IMR-90 (cell line): ENCODE data around the gene MB21D2. TPM values are rescaled to one million over a fixed set of nuclear protein-coding genes. Genes with fewer than 3 reads are reported as not detected.

Source experiments
- ATAC-seq: fragments of 200-7000 bp; cut with Tn5 transposase; 2 replicates; pipeline ENCODE4 v1.9.1; 2020; ENCODE audit warnings: low read depth, mild to moderate bottlenecking, moderate library complexity
- BruUV-seq: library from RNA; stranded (reverse); fragments of 400-500 nt; replicated peaks from 2 replicates; lab custom pipeline; 2021; lab: Mats Ljungman, UMichigan
- CTCF ChIA-PET: fragments of 300-600 bp; formaldehyde crosslinking; extraction: SDS; loops from one replicate; lab custom pipeline; 2021; ENCODE audit warnings: antibody characterized with exemption; lab: Yijun Ruan, JAX
- POLR2A ChIA-PET: fragments of 300-600 bp; sonication (Branson Sonifier 250); formaldehyde crosslinking; loops from one replicate; lab custom pipeline; 2022; ENCODE audit warnings: antibody characterized with exemption; ENCODE audit not compliant: unreplicated experiment; lab: Charles Lee
- DNase-seq: peaks from one replicate; pipeline ENCODE4 v3.0.0; 2013
- H2AFZ ChIP-seq: replicated peaks from 2 replicates; pipeline ENCODE3; 2013; ENCODE audit warnings: low read length, mild to moderate bottlenecking; ENCODE audit not compliant: poor library complexity
- H2AK5ac ChIP-seq: 2 replicates; pipeline ENCODE4 v1.6.1; 2013; ENCODE audit warnings: low read depth, low read length, inconsistent platforms
- H2AK9ac ChIP-seq: replicated peaks from 2 replicates; pipeline ENCODE3; 2013; ENCODE audit warnings: mild to moderate bottlenecking, low read depth, low read length, moderate library complexity; ENCODE audit not compliant: poor library complexity
- H2BK120ac ChIP-seq: 2 replicates; pipeline ENCODE4 v1.6.1; 2013; ENCODE audit warnings: low read depth, low read length, inconsistent platforms
- H2BK15ac ChIP-seq: 3 replicates; pipeline ENCODE4 v1.6.1; 2013; ENCODE audit warnings: low read depth, low read length, inconsistent platforms
- H2BK20ac ChIP-seq: 2 replicates; pipeline ENCODE4 v1.6.1; 2013; ENCODE audit warnings: low read depth, mild to moderate bottlenecking, inconsistent platforms, low read length, moderate library complexity
- H2BK5ac ChIP-seq: 2 replicates; pipeline ENCODE4 v1.6.1; 2013; ENCODE audit warnings: mild to moderate bottlenecking, low read depth, low read length, inconsistent platforms; ENCODE audit not compliant: poor library complexity, severe bottlenecking
- H3K14ac ChIP-seq: replicated peaks from 2 replicates; pipeline ENCODE4 v1.6.1; 2013; ENCODE audit warnings: low read depth, low read length, inconsistent platforms
- H3K18ac ChIP-seq: 2 replicates; pipeline ENCODE4 v1.6.1; 2013; ENCODE audit warnings: low read depth, low read length, control low read depth
- H3K23ac ChIP-seq: 2 replicates; pipeline ENCODE4 v1.6.1; 2013; ENCODE audit warnings: low read depth, low read length, inconsistent platforms
- H3K27ac ChIP-seq: 2 replicates; pipeline ENCODE4 v1.5.1; 2013; ENCODE audit warnings: mild to moderate bottlenecking, control low read depth, low read length; ENCODE audit not compliant: insufficient read depth
- H3K27me3 ChIP-seq: 2 replicates; pipeline ENCODE4 v1.6.1; 2013; ENCODE audit warnings: low read length; ENCODE audit not compliant: control insufficient read depth, insufficient read depth
- H3K36me3 ChIP-seq: 2 replicates; pipeline ENCODE4 v1.6.1; 2013; ENCODE audit warnings: low read length, mixed read lengths; ENCODE audit not compliant: control insufficient read depth, insufficient read depth
- H3K4ac ChIP-seq: 2 replicates; pipeline ENCODE4 v1.6.1; 2013; ENCODE audit warnings: low read depth, low read length, inconsistent platforms
- H3K4me1 ChIP-seq: 2 replicates; pipeline ENCODE4 v1.6.1; 2013; ENCODE audit warnings: low read length, mixed read lengths; ENCODE audit not compliant: control insufficient read depth, insufficient read depth
- H3K4me2 ChIP-seq: 2 replicates; pipeline ENCODE4 v1.6.1; 2013; ENCODE audit warnings: low read depth, mild to moderate bottlenecking, control low read depth, low read length, moderate library complexity
- H3K4me3 ChIP-seq: 2 replicates; pipeline ENCODE4 v1.5.1; 2013; ENCODE audit warnings: low read depth, mild to moderate bottlenecking, control low read depth, low read length, moderate library complexity; ENCODE audit not compliant: insufficient read depth
- H3K56ac ChIP-seq: 2 replicates; pipeline ENCODE4 v1.6.1; 2013; ENCODE audit warnings: low read length, inconsistent platforms; ENCODE audit not compliant: insufficient read depth; ENCODE audit errors: extremely low read depth
- H3K79me1 ChIP-seq, 2 experiments: 2 replicates each; pipeline ENCODE4 v1.6.1; 2013; ENCODE audit warnings: low read length in 2 of 2, inconsistent platforms in 1 of 2, low read depth in 1 of 2
- H3K9ac ChIP-seq: 2 replicates; pipeline ENCODE4 v1.6.1; 2013; ENCODE audit warnings: low read depth, low read length, control low read depth
- H3K9me1 ChIP-seq: 2 replicates; pipeline ENCODE4 v1.6.1; 2013; ENCODE audit warnings: low read length, inconsistent platforms; ENCODE audit not compliant: insufficient read depth
- H3K9me3 ChIP-seq: 2 replicates; pipeline ENCODE4 v1.6.1; 2013; ENCODE audit warnings: low read length; ENCODE audit not compliant: control insufficient read depth, insufficient read depth
- H4K20me1 ChIP-seq: 2 replicates; pipeline ENCODE4 v1.6.1; 2013; ENCODE audit warnings: low read length, inconsistent platforms; ENCODE audit not compliant: insufficient read depth
- H4K5ac ChIP-seq: 2 replicates; pipeline ENCODE4 v1.6.1; 2013; ENCODE audit warnings: mild to moderate bottlenecking, low read depth, low read length, control low read depth
- H4K8ac ChIP-seq, 2 experiments: 2 replicates each; pipeline ENCODE4 v1.6.1; 2013; ENCODE audit warnings: low read depth in 2 of 2, low read length in 2 of 2, control low read depth in 1 of 2, inconsistent platforms in 1 of 2
- H4K91ac ChIP-seq: 2 replicates; pipeline ENCODE4 v1.6.1; 2013; ENCODE audit warnings: low read depth, low read length, inconsistent platforms; ENCODE audit not compliant: insufficient read depth
- BHLHE40 ChIP-seq: fragments of 150-350 bp; IDR thresholded peaks from 2 replicates; pipeline ENCODE4 v1.6.1; 2016; ENCODE audit warnings: mild to moderate bottlenecking, low read depth, low read length
- CEBPB ChIP-seq: IDR thresholded peaks from 2 replicates; pipeline ENCODE4 v1.6.1; 2012; ENCODE audit warnings: low read depth, low read length, improper control_type of control experiment
- CHD1 ChIP-seq: IDR thresholded peaks from 2 replicates; pipeline ENCODE4 v1.6.1; 2012; ENCODE audit warnings: low read depth, low read length, improper control_type of control experiment
- CTCF ChIP-seq: conservative IDR thresholded peaks from 2 replicates; pipeline ENCODE4 v1.5.1; 2012; ENCODE audit warnings: mild to moderate bottlenecking, low read depth, low read length, improper control_type of control experiment
- ELK1 ChIP-seq: fragments of 150-350 bp; IDR thresholded peaks from 2 replicates; pipeline ENCODE4 v1.6.1; 2016; ENCODE audit warnings: low read depth, mild to moderate bottlenecking, low read length, moderate library complexity, borderline replicate concordance
- FOS ChIP-seq: fragments of 150-350 bp; IDR thresholded peaks from 2 replicates; pipeline ENCODE4 v1.6.1; 2016; ENCODE audit warnings: low read depth, low read length
- MAFK ChIP-seq: IDR thresholded peaks from 2 replicates; pipeline ENCODE4 v1.6.1; 2012; ENCODE audit warnings: low read depth, low read length, improper control_type of control experiment
- MAZ ChIP-seq: IDR thresholded peaks from 2 replicates; pipeline ENCODE4 v1.6.1; 2012; ENCODE audit warnings: low read depth, mild to moderate bottlenecking, low read length, improper control_type of control experiment, moderate library complexity, borderline replicate concordance
- MXI1 ChIP-seq: IDR thresholded peaks from 2 replicates; pipeline ENCODE4 v1.6.1; 2012; ENCODE audit warnings: low read depth, mild to moderate bottlenecking, low read length, moderate library complexity, borderline replicate concordance
- NFE2L2 ChIP-seq: fragments of 150-350 bp; IDR thresholded peaks from 2 replicates; pipeline ENCODE4 v1.6.1; 2016; ENCODE audit warnings: low read depth, mild to moderate bottlenecking, low read length
- POLR2A ChIP-seq: IDR thresholded peaks from 2 replicates; pipeline ENCODE4 v1.6.1; 2012; ENCODE audit warnings: mild to moderate bottlenecking, low read depth, low read length
- RAD21 ChIP-seq: IDR thresholded peaks from 2 replicates; pipeline ENCODE4 v1.6.1; 2012; ENCODE audit warnings: low read length, improper control_type of control experiment
- RCOR1 ChIP-seq: IDR thresholded peaks from 2 replicates; pipeline ENCODE4 v1.6.1; 2012; ENCODE audit warnings: mild to moderate bottlenecking, low read length, improper control_type of control experiment; ENCODE audit not compliant: insufficient replicate concordance
- RFX5 ChIP-seq: IDR thresholded peaks from 2 replicates; pipeline ENCODE4 v1.8.0; 2012; ENCODE audit warnings: low read depth, mild to moderate bottlenecking, low read length, moderate library complexity
- SMC3 ChIP-seq: fragments of 150-350 bp; IDR thresholded peaks from 2 replicates; pipeline ENCODE4 v1.6.1; 2016; ENCODE audit warnings: low read depth, mild to moderate bottlenecking, antibody characterized with exemption, low read length, moderate library complexity
- USF2 ChIP-seq: fragments of 150-350 bp; IDR thresholded peaks from 2 replicates; pipeline ENCODE4 v1.6.1; 2017; ENCODE audit warnings: mild to moderate bottlenecking, antibody characterized with exemption, low read length, low read depth
- WGBS, 2 experiments: methylation state at CpG; one replicate each; pipeline versions ENCODE4 v1.1.5 to v1.1.7; 2013; ENCODE audit warnings: missing lambda C conversion rate in 2 of 2; ENCODE audit not compliant: insufficient read length in 1 of 2; ENCODE audit errors: extremely low coverage in 2 of 2; 5-methylcytosine and 5-hydroxymethylcytosine counted together
- dilution Hi-C: fragments of 300-500 bp; cut with HindIII; formaldehyde crosslinking; loops from one replicate; pipeline ENCODE4 v1.14.3; 2018; ENCODE audit warnings: low sequenced_read_pairs; ENCODE audit not compliant: unreplicated experiment
- in situ Hi-C: fragments of 300-500 bp; cut with MboI; formaldehyde crosslinking; loops from 3 replicates; pipeline ENCODE4 v1.14.3; 2019; ENCODE audit warnings: low sequenced_read_pairs, inconsistent platforms, mixed read lengths
- intact Hi-C: fragments of 100-400 bp; cut with micrococcal nuclease; formaldehyde crosslinking; loops from 2 replicates; pipeline ENCODE4 v1.10.0; 2022
- polyA plus RNA-seq, 3 experiments: library from polyadenylated mRNA; depleted of rRNA; stranded (reverse); fragments of >200 nt; gene quantifications; 2 replicates each; pipeline ENCODE4 v1.2.3, GENCODE V29; 2012; ENCODE audit warnings: low replicate concordance in 1 of 3
- total RNA-seq: library from RNA; depleted of rRNA; stranded (reverse); fragments of >200 nt; gene quantifications from 2 replicates; pipeline ENCODE4 v1.2.3, GENCODE V29; 2012

The MB21D2 gene
- total and polyA plus RNA-seq, 2 of the 4 experiments (the other 2 are of a cell fraction): 13.6 to 44.8 TPM

- Histone ChIP-seq H3K56ac (no peak overlapping the region), H3K36me3 (no peaks in the 10 kb centered on the region), H4K8ac (no peak overlapping the region), H3K79me1 (no peaks in the 10 kb centered on the region), H3K27ac (no peak overlapping the region), H2AFZ (no peak overlapping the region), H3K4me3 (no peak overlapping the region), H4K5ac (no peak overlapping the region), H2BK15ac (no peak overlapping the region), H2AK9ac (no peak overlapping the region), H2BK20ac (no peak overlapping the region), H3K27me3 (no peaks in the 10 kb centered on the region), H3K14ac (no peak overlapping the region), H3K9me1 (peaks cover 6% of the 10 kb centered on the region; the same call in 1 of the 2 replicates), H3K9ac (no peak overlapping the region), H3K4me2 (no peak overlapping the region), H2BK120ac (no peak overlapping the region), H3K18ac (no peak overlapping the region), H2AK5ac (no peak overlapping the region), H4K91ac (no peak overlapping the region), H3K4ac (no peak overlapping the region), H3K9me3 (no peaks in the 10 kb centered on the region), H3K23ac (no peak overlapping the region), H3K4me1 (peaks cover 10% of the 10 kb centered on the region), H4K20me1 (no peaks in the 10 kb centered on the region), H2BK5ac (no peak overlapping the region)
- no peak for TF ChIP-seq FOS
- TF ChIP-seq RCOR1: no peak
- no peak for TF ChIP-seq BHLHE40
- TF ChIP-seq MAFK: no peak
- no peak for TF ChIP-seq MXI1
- TF ChIP-seq NFE2L2: no peak
- TF ChIP-seq MAZ: no peak
- no peak for TF ChIP-seq ELK1
- TF ChIP-seq RAD21: no peak
- no peak for TF ChIP-seq CTCF
- no peak for TF ChIP-seq USF2
- no peak for TF ChIP-seq SMC3
- TF ChIP-seq CHD1: no peak
- TF ChIP-seq POLR2A: no peak
- TF ChIP-seq CEBPB: no peak
- TF ChIP-seq RFX5: no peak
- ChIA-PET POLR2A (no interaction called here), CTCF (no interaction called here)
- no CpG with 5 or more reads among the region's 3 CpGs for WGBS, 2 experiments
- no TSS peak for BruUV-seq
- ATAC-seq (no peak), DNase-seq (no peak)
- intact Hi-C loops: no loop called here
- dilution Hi-C loops: no loop called here
- in situ Hi-C loops: no loop called here
Observed at GRCh38 chr3:192931825-192932224, 14.2 kb upstream of the MB21D2 start.
